GM20431 (cell line): Measurements from ENCODE around the gene PHRF1.

Experiments
- in situ Hi-C: fragments of 300-500 bp; cut with MseI, MboI; formaldehyde crosslinking; loops from one replicate; pipeline ENCODE4 v1.15.0; 2020; ENCODE audit warnings: low sequenced_read_pairs; ENCODE audit not compliant: unreplicated experiment

PHRF1 gene

DNA sequence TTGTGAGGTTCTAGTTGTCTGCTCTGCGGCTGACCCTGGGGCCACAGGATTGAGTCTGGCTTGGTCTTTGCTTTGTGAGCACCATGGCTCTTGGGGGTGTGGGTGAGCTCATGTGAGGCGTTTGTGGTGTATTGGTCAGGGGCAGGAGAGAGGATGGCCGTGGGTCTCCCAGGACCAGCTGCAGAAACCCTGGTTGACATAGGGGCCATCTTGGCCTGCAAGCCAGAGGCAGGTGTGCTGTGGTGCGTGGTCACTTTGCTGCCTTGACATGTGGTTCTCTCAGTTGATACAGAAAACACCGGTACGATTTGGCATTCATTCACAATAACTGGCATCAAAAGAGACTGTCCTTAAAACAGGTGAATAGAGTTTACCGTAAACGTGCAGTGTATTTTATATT is 11.3 kb downstream of the PHRF1 start:
- in situ Hi-C loops: no loop called here

DNA sequence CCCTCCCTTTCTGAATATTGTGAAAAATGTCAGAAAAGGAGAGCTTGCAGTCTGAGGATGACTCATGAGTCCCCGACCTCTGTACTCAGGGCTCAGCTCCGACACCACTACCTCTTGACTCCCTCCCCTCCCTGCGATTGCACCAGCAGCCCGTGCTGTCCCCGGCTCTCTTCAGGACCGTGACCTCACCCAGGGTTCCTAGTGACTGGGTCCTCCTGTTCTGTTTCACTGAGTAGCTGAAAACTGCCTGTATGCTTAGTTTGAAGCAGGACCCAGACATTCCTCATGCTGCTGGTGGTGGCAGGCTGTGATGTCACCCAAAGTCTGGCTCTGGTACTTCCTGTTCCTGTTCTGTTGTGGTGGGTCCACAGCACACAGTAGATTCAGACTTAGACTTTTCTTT is 11.7 kb downstream of the PHRF1 start:
- in situ Hi-C loops: no loop called here

DNA sequence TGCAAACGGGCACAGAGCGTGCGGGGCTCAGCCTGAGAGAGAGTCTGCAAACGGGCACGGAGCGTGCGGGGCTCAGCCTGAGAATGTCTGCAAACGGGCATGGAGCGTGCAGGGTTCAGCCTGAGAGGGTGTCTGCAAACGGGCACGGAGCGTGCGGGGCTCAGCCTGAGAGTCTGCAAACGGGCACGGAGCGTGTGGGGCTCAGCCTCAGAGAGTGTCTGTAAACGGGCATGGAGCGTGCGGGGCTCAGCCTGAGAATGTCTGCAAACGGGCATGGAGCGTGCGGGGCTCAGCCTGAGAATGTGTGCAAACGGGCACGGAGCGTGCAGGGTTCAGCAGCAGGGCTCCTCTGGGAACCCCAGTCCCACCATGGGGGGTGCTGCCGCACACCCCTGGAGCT is 13.5 kb downstream of the PHRF1 start:
- in situ Hi-C loops: no loop called here

DNA sequence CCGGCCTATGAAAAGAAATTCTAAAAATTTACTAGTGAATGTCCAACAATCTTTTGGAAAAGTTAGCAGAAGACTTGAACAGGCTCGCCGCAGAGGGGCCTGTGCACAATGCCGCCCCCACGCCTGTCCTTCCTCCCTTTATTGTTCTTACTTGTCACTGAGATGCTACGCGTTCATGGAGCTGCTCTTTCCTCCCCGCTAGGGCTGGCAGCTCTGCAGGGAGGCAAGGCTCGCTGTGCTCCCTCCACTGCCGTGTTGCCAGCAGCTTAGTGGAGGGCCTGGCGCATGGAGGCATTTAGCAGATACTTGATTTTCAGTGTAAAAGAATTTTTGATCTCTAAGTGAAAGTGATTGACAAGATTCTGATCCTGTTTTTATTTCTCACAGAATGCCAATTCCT is 14.7 kb downstream of the PHRF1 start:
- in situ Hi-C loops: no loop called here

DNA sequence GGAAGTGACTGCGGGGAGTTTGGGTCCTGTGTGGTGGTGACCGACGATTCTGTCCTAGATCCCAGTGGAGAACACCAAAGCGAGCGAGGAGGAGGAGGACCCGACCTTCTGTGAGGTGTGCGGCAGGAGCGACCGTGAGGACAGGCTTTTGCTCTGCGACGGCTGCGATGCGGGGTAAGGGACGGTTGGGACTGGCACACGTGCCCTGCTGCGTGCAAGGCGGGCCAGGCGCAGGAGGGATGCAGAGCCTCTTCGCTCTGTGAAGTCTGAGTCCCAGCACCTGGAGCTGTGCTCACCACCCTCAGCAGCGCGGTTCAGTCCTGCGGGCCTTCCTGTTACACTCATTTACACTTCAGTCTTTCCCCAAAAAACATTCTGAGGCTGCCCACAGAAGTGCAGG is 16.2 kb downstream of the PHRF1 start:
- in situ Hi-C loops: no loop called here

DNA sequence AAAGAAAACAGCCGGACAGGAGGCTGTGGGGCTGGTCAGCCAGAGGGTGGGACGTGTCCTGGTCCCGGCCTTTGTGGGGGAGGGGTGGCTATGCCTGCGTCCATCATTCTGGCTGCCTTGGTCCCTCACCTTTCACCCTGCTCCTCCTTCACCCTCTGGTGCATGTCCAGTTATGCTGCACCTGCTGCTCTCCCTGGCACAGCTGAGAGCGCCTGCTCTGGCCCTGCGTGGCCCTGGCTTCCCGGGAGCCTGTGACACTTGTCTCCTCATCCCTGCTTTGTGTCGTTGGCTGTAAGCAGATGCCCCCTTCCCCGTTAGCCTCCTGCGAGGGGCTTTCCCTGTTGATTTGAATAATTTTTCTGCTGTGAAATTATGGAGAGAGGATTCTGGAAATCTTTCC is 16.6 kb downstream of the PHRF1 start:
- in situ Hi-C loops: no loop called here

DNA sequence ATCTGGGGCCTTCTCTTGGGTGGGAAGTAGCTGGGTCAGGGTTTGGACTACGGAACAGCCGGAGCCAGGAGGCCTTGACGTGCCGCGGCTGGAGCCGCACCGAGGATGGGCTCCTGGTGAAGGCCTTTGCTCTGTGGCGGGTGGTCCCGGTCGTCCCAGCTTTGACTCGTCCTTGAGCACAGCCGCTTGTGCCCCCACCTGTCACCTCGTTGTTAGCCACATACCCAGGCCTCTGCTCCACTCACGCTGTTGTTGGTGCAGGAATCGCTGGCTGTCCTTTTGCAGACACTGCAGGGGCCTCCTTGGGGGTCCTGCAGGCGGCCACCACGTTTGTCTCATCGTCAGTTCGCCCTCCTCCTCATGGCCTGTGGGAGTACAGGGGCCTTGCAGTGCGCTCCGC is 17.1 kb downstream of the PHRF1 start:
- in situ Hi-C loops: no loop called here

DNA sequence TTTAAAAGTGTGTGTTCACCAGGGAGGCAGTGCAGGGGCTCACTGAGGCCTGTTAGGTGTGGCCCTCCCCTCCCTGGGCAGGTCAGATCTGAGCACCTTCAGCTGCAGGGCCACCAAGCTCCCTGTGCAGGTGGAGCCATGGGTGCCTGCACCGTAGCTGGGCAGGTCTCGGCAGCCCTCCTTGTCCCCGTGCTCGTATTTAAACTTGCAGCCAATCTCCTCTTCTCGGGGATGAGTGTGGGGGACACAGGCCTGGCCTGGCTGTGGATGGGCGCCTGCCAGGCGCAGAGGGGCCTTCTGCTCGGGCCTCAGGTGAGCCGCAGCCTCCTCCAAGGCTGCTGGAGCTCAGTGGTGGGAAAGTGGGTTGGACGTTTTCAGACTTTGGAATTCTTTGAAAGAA is 19.1 kb downstream of the PHRF1 start:
- in situ Hi-C loops: no loop called here

DNA sequence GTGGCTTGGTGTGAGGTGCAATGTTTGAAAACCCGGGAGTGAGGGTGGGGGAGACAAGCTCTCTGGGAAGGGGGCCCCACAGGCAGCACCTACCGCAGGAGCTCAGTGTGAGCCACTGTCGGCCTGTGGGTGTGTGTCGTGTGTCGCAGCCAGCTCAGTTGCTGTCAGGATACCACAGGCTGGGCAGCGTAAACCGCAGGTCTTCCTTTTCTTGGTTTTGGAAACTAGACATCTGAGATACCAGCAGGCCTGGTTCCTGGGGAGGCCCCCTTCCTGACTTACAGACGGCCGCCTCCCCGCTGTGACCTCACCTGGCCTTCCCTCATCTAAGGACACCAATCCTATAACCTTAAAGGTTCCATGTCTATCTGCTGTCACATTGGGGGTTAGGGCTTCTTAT is 20.1 kb downstream of the PHRF1 start:
- in situ Hi-C loops: no loop called here

DNA sequence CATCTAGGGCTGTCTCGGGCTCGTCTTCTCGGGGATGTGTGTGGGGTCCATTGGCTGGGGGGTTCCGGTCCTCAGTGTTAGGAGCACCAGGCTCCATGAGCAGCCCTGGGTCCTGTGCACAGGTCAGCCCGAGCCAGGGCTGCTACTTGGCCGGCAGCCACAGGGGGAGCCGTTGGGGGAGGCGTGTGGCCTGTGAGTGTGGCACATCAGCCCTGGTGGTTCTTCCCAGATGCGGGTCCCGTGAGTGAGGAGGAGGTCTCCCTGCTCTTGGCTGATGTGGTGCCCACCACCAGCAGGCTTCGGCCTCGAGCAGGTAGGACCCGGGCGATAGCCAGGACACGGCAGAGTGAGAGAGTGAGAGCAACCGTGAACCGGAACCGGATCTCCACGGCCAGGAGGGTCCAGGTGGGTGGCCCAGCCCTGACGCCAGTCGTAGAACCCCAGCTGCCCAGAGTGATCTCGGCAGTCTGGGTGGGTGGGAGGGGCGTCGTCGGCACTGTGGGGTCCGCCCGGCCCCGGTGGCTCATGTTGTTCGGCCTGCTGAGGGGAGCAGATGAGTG is 21.0 kb downstream of the PHRF1 start:
- in situ Hi-C loops: no loop called here

DNA sequence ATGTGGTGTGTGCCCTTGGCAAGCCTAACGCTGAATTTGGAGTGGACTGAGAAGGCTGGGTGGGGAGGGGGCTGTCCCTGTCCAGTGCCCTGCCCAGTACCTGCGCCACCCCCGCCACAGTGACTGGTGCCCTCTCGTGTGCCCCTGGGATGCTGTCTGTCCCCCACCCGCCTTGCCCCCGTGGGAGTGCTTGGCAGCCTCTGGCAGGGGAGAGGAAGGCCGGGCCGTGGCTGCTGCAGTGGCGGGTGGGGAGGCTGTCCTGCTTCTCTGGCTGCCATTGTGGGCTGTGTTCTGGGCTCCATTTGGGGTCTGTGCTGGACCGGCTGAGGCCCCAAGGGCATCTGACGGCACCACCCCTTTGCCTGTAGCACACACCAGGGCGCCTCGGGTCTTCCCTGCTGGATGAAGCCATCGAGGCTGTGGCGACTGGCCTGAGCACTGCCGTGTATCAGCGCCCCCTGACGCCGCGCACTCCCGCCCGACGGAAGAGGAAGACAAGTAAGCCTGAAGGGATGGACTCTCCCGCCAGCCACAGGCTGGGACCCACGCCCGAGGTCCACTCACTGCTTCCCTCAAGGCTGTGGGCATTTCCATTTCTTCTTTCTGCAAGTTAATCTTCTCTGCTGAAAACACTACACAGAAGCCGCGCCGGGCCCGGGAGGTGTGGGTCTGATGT is 21.9 kb downstream of the PHRF1 start:
- in situ Hi-C loops: no loop called here

DNA sequence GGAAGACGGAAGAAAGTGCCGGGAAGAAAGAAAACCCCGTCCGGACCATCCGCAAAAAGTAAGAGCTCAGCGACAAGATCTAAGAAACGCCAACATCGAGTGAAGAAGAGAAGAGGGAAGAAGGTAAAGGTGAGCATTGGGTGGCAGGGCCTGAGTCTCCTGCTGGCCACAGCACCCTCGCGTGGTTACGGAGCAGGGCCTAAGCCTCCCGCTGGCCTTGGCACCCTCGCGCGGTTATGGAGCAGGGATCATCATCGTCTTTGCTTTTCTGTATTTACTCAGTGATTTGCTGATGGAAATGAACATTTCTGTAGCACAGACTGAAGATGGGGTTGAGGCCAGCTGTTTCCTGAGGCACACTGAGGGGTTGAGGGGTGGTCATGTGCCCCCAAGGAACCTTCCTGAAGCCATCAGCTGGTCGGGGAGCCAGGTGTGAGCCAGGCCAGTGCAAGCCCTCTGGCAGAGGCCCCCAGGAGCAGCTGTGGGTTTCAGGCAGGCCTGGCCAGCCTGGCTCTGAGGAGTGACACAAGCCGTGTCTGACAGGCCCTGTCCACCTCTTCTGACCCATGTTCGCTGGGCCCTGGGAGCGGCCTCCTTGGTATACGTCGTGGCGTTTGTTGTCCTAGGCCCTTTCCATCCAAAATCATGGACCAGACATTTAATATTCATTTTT is 25.4 kb downstream of the PHRF1 start:
- in situ Hi-C loops: no loop called here

DNA sequence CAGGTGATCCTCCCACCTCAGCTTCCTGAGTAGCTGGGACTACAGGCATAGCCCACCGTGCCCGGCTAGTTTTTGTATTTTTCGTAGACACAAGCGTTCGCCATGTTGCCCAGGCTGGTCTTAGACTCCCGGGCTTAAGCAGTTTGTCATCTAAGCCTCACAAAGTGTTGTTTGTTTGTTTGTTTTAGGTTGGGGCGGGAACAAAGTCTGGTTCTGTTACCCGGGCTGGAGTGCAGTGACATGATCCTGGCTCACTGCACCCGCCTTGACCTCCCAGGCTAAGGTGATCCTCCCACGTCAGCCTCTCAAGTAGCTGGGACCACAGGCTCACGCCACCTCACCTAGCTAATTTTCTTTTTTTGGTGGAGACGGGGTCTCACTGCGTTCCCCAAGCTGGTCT is 26.9 kb downstream of the PHRF1 start:
- in situ Hi-C loops: no loop called here

DNA sequence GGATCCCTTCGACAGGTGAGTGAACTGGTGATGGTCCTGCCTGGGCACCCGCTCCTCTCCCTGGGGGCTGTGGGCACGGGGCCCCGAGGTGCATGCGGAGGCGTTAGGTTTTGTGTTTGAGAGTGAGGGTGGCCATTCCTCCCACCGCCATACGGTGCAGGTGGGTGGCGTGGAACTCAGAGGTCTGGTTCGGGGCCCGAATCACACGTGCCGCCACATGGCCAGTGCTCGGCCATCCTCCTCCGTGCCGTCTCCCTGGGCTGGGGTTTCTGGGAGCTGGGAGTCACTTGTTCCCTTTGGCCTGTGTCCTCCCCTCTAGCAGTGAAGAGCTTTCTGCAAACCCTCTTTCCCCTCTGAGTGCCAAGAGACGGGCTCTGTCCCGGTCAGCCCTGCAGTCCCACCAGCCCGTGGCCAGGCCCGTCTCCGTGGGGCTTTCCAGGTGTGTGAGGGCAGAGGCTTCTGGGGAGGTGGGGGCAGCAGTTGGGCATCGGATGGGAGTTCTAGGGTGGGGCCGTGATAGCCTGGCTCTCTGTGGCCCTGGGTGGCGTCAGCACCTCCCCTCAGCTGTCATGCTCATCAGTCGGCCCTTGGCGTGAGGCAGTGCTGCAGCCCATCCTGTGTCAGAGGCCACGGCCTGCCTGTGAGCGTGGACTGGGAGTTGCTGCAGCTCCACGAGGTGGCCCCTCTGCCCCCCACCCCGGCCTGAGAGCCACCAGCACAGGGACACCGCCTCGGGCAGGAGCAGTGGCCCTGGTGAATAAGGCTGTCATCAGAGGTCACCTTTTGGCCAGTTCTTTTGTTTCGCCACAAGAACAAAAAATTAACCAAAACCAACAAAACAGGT is 29.2 kb downstream of the PHRF1 start:
- in situ Hi-C loops: no loop called here

DNA sequence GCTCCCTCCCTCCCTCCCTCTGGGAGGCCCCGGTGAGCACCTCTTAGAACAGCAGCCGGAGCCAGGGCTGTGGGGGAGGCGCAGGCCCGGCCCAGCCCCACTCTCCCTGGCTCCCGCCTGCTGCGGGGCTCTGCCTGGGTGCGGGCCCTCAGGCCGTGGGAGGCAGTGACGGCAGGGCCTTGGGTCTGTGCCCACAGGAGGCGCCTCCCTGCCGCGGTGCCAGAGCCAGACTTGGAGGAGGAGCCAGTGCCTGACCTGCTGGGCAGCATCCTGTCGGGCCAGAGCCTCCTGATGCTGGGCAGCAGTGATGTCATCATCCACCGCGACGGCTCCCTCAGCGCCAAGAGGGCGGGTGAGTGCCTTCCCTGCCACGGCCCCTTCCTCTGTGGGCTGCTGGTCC is 30.0 kb downstream of the PHRF1 start:
- in situ Hi-C loops: no loop called here

DNA sequence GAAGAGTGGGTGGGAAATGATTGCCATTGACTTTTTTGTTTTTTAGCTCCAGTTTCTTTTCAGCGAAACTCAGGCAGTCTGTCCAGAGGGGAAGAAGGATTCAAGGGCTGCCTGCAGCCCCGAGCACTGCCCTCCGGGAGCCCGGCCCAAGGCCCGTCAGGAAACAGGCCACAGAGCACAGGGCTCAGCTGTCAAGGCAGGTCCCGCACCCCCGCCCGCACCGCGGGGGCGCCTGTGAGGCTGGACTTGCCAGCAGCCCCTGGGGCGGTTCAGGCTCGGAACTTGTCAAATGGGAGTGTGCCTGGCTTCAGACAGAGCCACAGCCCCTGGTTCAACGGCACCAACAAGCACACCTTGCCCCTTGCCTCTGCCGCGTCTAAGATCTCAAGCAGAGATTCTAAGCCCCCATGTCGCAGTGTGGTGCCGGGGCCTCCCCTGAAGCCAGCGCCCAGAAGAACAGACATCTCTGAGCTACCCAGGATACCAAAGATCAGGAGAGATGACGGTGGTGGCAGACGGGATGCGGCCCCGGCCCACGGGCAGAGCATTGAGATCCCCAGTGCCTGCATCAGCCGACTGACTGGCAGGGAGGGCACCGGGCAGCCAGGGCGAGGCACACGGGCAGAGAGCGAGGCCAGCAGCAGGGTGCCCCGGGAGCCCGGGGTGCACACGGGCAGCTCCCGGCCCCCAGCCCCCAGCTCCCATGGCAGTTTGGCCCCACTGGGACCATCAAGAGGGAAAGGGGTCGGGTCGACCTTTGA is 30.9 kb downstream of the PHRF1 start:
- in situ Hi-C loops: no loop called here

DNA sequence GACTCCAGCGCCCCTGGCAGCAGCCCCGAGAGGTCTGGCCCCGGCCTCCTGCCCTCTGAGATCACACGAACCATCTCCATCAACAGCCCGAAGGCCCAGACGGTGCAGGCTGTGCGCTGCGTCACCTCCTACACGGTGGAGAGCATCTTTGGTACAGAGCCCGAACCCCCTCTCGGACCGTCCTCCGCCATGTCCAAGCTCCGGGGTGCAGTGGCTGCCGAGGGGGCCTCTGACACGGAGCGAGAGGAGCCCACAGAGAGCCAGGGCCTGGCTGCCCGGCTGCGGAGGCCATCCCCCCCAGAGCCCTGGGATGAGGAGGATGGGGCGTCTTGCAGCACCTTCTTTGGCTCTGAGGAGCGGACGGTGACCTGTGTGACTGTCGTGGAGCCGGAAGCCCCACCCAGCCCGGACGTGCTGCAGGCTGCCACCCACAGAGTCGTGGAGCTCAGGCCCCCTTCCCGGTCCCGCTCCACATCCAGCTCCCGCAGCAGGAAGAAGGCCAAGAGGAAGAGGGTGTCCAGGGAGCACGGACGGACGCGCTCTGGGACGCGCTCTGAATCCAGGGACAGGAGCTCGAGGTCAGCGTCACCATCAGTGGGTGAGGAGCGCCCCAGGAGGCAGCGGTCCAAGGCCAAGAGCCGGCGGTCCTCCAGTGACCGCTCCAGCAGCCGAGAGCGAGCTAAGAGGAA is 31.8 kb downstream of the PHRF1 start:
- in situ Hi-C loops: no loop called here

DNA sequence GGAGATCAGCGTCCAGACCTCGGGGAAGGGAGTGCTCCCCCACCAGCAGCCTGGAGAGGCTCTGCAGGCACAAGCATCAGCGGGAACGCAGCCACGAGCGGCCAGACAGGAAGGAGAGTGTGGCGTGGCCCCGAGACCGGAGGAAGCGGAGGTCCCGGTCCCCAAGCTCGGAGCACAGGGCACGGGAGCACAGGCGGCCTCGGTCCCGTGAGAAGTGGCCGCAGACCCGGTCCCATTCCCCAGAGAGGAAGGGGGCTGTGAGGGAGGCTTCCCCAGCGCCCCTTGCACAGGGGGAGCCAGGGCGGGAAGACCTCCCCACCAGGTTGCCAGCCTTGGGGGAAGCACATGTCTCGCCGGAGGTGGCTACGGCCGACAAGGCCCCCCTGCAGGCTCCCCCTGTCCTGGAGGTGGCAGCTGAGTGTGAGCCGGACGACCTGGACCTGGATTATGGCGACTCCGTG is 32.6 kb downstream of the PHRF1 start:
- in situ Hi-C loops: no loop called here

DNA sequence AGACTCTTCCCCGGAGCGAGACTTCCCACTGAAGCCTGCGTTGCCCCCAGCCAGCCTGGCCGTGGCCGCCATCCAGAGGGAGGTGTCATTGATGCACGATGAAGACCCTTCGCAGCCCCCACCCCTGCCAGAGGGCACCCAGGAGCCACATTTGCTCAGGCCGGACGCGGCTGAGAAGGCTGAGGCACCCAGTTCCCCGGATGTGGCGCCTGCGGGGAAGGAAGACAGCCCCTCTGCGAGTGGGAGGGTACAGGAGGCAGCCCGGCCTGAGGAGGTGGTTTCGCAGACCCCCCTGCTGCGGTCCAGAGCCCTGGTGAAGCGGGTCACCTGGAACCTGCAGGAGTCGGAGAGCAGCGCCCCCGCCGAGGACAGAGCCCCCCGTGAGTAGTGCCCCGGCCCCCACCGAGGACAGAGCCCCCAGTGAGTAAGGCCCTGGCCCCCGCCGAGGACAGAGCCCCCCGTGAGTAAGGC is 33.1 kb downstream of the PHRF1 start:
- in situ Hi-C loops: no loop called here
